Stomach smooth muscle (tissue), 2 donors: ENCODE data around the gene DCTN4.

Source experiments
- H3K27ac ChIP-seq: one replicate; pipeline ENCODE4 v1.7.0; 2013; ENCODE audit warnings: mild to moderate bottlenecking, low read length, inconsistent platforms
- H3K27me3 ChIP-seq, 2 donors: one replicate each; pipeline ENCODE4 v1.7.0; 2013; ENCODE audit warnings: low read length in 2 of 2; ENCODE audit not compliant: insufficient read depth in 2 of 2, control insufficient read depth in 1 of 2
- H3K36me3 ChIP-seq, 2 donors: one replicate each; pipeline ENCODE4 v1.7.0; 2013; ENCODE audit warnings: low read length in 2 of 2; ENCODE audit not compliant: control insufficient read depth in 2 of 2, insufficient read depth in 2 of 2
- H3K4me1 ChIP-seq: one replicate; pipeline ENCODE4 v1.7.0; 2013; ENCODE audit warnings: low read length; ENCODE audit not compliant: control insufficient read depth, insufficient read depth
- H3K4me3 ChIP-seq, 2 donors: one replicate each; pipeline ENCODE4 v1.7.0; 2013; ENCODE audit warnings: low read length in 2 of 2
- H3K9ac ChIP-seq, 2 donors: one replicate each; pipeline ENCODE4 v1.7.0; 2013; ENCODE audit warnings: low read length in 2 of 2, mild to moderate bottlenecking in 1 of 2
- H3K9me3 ChIP-seq, 2 donors: one replicate each; pipeline ENCODE4 v1.7.0; 2013; ENCODE audit warnings: low read length in 2 of 2; ENCODE audit not compliant: control insufficient read depth in 2 of 2
- donor health status: healthy.
- donor health status: Pancreatic carcinoma.

Gene DCTN4

DNA sequence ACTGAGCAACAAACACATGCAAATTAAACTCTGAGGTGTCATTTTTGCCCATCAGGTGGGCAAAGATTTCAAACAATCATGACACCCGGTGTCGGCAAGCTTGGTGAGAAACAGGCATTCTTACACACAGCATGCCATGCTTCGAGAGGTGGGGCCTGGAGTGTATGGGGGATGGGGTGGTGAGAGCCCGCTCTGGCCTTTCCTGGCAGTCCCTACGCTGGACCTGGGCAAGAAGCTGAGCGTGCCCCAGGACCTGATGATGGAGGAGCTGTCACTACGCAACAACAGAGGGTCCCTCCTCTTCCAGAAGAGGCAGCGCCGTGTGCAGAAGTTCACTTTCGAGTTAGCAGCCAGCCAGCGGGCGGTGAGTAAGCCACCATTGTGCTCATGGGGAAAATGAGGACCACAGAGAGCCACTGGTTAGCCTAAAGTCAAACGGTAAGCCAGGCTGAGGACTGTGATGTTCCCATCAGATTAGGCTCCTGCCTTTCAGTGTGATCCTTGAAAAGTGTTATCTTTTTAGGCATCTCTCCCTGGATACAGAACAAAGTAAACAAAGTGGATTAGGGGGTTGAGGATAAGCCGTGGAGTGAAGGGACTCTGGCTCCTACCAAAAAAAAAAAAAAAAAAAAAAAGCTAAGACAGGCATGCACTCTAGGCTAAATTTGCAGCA lies 88.4 kb downstream of the DCTN4 start:
- H3K4me3 ChIP-seq, result no peak overlapping the region
- H3K27me3 ChIP-seq, result peaks cover 5 to 6% of the 10 kb centered on the region in 2 donors
- H3K27ac ChIP-seq, result no peak overlapping the region
- no peak overlapping the region for H3K9ac ChIP-seq
- no peaks in the 10 kb centered on the region for H3K36me3 ChIP-seq
- peaks cover 28% of the 10 kb centered on the region for H3K4me1 ChIP-seq
- H3K9me3 ChIP-seq, result no peaks in the 10 kb centered on the region

DNA sequence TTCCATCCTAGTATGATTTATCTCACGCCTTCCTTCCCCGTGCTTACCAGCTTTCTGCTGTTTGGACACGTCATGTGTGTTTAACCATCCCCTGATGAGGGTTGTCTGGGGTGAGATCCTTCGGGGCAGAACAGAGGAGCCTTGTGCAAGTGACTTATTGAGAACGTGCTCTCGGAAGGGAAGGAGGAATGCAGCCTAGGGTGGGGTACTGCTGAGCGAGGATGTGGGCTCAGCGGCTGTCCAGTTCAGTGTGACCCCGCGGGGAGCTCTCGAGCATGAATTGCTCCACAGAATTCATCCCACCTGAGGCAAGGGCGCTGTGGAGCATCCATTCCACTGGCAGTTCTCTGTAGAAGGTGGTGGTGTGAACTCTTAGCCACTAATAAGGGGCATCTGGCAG lies 93.8 kb downstream of the DCTN4 start:
- Histone ChIP-seq H3K36me3 (no peaks in the 10 kb centered on the region), H3K4me3 (no peak overlapping the region), H3K4me1 (peaks cover 11% of the 10 kb centered on the region), H3K27me3 (peaks cover 0 to 2% of the 10 kb centered on the region in 2 donors), H3K9ac (no peak overlapping the region), H3K27ac (no peak overlapping the region), H3K9me3 (no peaks in the 10 kb centered on the region)

DNA sequence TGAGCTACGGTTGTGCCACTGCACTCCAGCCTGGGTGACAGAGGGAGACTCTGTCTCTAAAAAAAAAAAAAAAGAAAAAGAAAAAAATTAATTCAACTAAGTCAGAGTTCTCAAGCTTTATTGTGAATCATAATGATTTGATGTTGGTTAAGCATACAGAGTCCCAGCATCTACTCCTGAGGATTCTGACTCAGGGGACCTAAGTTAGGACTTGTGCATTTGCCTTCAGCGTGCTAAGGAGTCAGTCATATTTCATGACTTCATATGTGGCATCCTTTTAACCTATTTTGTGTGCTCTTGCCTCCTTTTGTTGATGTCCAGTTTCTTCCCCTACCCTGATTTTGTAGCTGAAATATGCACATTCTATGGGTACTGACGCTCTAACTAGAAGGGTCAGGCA lies 94.9 kb downstream of the DCTN4 start:
- no peak overlapping the region for H3K27ac ChIP-seq
- H3K27me3 ChIP-seq, result no peaks in the 10 kb centered on the region
- peaks cover 15% of the 10 kb centered on the region for H3K4me1 ChIP-seq
- no peak overlapping the region for H3K4me3 ChIP-seq
- H3K9me3 ChIP-seq, result no peaks in the 10 kb centered on the region
- no peak overlapping the region for H3K9ac ChIP-seq
- no peaks in the 10 kb centered on the region for H3K36me3 ChIP-seq

DNA sequence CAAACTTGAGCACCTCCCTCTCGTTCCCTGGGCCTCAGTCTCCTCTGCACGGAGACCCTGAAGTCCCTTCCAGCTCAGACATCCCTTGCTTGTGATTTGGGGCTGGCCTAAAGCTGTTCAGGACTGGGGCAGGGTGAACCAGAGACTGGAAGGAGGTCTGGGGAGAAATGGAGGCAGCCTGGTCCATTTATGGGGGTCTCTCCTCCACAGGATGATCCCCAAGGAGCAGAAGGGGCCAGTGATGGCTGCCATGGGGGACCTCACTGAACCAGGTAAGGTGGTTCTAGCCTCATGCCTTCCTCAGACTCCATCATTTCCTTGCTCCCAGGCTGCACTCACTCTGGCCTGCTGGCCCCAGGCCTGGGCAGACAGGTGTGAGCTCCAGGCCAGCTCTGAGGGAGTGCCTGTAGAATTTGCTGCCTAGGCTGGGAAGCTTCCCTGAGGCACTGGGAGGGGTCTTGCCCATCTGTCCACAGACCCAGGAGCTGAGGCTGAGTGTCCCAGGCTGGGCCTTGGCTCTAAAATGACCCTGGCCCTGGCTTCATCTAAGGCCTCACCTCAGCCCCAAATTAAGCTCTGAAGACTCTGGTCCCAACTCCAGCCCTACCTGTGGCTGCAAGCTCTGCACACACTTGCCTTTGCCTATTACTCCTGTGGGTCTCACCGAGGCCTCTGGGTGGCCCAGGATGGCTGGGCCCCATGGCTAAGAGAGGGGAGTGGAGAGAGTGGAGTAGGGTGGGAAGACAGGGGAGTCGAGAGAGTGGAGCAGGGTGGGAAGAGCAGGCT lies 95.9 kb downstream of the DCTN4 start:
- no peak overlapping the region for H3K27ac ChIP-seq
- no peaks in the 10 kb centered on the region for H3K9me3 ChIP-seq
- H3K9ac ChIP-seq, result no peak overlapping the region
- H3K4me1 ChIP-seq, result peaks cover 25% of the 10 kb centered on the region
- no peaks in the 10 kb centered on the region for H3K36me3 ChIP-seq
- no peak overlapping the region for H3K4me3 ChIP-seq
- no peaks in the 10 kb centered on the region for H3K27me3 ChIP-seq

DNA sequence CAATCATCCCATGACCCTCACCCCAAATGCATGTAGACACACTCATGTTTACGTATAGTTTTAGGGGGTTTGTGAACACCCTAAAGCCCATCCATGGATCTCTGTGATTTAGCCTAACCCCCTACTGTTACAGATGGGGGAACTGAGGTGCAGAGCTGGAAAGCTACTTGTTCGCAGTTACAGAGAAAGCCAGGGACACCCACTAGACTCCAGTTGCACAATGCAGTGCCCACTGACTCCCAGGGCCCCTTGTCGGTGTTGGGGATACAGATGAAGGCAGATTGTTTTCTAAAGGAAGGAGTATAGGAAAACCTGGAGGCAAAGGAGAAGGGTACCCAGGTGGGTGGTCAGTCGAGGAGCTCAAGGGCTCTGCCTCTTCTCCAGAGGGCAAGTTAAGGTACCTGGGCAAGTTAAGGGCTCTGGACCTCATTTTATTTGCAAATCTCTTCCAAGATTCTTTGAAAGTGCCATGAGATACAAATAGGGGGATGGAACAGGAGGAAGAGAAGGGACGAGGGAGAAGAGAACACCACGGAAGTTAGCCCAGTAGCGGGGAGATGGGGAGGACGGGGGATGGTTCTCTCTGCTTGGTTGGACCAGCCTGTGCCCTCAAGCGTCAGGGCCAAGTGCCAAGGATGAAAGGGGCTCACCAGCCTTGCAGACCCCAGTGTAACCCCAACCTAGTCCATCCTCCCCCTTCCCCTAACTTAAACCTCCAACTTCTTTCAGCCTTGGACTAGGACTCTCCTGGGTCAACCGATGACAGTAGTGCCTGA lies 96.8 kb downstream of the DCTN4 start:
- Histone ChIP-seq H3K4me1 (peaks cover 34% of the 10 kb centered on the region), H3K9me3 (no peaks in the 10 kb centered on the region), H3K27me3 (no peaks in the 10 kb centered on the region), H3K36me3 (no peaks in the 10 kb centered on the region), H3K27ac (no peak overlapping the region), H3K9ac (no peak overlapping the region), H3K4me3 (no peak overlapping the region)

DNA sequence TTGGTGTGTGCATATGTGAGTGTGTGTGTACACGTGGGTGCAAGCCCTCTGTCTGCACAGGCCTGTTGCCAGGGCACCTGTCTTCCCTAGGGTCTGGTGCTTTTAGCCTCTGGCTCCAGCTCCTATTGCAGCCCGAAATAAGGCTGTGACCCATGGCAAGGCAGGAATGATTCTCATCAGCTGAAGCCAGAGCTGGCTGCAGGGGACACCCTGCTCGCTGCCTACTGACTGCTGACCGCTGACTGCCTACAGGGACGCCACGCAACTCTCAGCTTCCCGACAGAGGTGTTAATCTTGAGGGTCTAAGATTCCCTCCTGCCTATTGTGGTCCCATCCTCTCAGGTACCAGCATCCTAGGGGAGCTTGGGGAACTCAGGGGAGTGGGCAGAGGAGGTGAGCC lies 97.7 kb downstream of the DCTN4 start, which contains the start of gene MYOZ3:
Gene MYOZ3 (plus strand): TSS at position 166 of the 400 bp plus-strand sequence. CDS start 1,691 bp downstream, outside the sequence.
- H3K36me3 ChIP-seq, result no peaks in the 10 kb centered on the region
- H3K9ac ChIP-seq, result peak within 1 kb of the TSS in 1 of 2 donors; percentile 51
- peak within 1 kb of the TSS in 1 of 2 donors; percentile 3 for H3K4me3 ChIP-seq
- H3K4me1 ChIP-seq, result peaks cover 40% of the 10 kb centered on the region
- H3K27ac ChIP-seq, result peak within 1 kb of the TSS; percentile 18
- no peaks in the 10 kb centered on the region for H3K9me3 ChIP-seq
- no peaks in the 10 kb centered on the region for H3K27me3 ChIP-seq

DNA sequence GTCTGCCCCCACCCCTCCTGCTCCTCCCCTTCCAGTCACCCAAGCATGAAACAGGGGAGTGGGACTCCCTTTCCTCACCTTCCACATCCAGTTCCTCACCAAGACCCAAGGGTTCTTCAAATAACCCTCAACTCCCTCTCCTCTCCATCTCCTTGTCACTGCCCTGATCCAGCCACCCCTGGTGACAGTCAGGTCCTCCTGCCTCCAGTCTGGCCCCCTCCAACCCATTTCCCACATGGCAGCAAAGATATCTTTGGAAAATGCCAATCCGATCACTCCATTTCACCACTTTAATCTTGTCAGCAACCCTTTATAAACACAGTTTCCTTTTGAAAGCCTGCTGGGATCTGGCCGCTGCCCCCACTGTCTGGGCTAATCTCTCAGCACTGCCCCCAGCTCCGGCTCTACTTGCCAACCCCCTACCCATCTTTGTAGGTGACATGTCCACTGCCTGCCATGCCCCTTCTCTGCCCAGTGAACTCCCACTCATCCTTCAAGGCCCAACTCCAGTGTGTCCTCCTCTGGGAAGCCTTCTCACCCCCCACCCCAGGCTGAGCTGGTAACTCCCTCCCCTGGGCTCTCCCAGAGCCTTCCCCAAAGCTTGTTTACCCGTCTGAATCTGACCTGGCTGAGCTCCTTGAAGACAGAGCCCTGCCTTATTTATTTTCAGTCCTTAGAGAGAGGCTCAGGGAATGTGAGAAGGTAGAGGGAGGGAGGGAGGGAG lies 98.5 kb downstream of the DCTN4 start:
- Histone ChIP-seq H3K27me3 (no peaks in the 10 kb centered on the region), H3K4me1 (peaks cover 43% of the 10 kb centered on the region), H3K36me3 (no peaks in the 10 kb centered on the region), H3K4me3 (no peak overlapping the region), H3K9ac (no peak overlapping the region), H3K9me3 (no peaks in the 10 kb centered on the region), H3K27ac (peak overlapping the region; percentile 18)

DNA sequence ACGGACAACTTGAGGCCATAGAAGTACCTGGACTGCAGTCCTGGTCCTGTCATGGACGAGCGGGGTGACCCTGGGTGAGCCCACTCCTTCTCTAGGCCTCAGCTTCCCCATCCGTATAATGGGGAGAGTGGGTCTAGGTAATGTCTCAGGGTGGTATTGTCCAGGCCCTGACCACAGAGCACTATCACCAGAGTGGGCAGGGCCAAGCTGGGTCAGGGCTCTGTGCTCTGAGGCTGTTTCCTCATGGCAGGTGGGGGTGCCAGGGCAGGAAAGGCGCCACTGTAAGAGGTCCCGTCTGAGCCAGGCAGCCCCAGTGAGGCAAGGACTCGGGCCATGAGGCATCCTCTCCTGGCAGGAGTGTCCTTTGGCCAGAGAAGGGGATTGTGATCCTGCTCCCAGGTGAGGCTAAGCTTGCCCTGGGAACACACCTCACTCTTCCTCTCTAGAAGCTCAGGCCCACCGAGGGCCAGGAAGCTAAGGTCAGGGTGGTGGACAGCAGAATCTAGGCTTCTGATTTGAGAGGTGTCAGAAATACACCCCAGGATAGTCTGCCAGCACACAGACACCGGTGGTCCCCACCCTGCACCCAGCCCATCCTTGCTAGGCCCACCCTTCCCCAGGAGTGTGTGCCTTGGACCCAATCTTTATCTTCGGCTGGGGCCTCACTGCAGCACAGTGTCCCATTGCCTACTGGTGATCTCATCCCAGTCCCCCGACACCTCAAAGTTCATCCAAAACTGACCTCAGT lies 99.3 kb downstream of the DCTN4 start:
- H3K4me3 ChIP-seq, result no peak overlapping the region

DNA sequence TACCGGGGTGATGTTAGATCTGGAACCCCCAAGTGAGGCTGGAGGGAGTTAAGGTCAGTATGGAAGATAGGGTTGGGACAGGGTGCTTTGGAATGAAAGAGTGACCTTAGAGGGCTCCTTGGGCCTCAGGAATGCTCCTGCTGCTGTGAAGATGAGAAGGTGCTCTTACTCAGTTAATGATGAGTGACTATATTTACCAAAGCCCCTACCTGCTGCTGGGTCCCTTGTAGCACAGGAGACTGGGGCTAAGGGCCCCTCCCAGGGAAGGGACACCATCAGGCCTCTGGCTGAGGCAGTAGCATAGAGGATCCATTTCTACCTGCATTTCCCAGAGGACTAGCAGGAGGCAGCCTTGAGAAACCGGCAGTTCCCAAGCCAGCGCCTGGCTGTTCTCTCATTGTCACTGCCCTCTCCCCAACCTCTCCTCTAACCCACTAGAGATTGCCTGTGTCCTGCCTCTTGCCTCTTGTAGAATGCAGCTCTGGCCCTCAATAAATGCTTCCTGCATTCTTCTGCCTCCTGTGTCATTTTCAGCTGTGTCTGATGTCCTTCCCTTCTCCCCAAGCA lies 100.0 kb downstream of the DCTN4 start:
- Histone ChIP-seq H3K4me3 (no peak overlapping the region), H3K4me1 (peaks cover 43% of the 10 kb centered on the region), H3K36me3 (no peaks in the 10 kb centered on the region), H3K9me3 (no peaks in the 10 kb centered on the region), H3K27me3 (no peaks in the 10 kb centered on the region), H3K27ac (no peak overlapping the region), H3K9ac (no peak overlapping the region)

More for the DNA sequence above, 99.3 kb downstream of the DCTN4 start:
- Histone ChIP-seq H3K27ac (peak overlapping the region; percentile 18), H3K4me1 (peaks cover 43% of the 10 kb centered on the region), H3K27me3 (no peaks in the 10 kb centered on the region), H3K9me3 (no peaks in the 10 kb centered on the region), H3K9ac (no peak overlapping the region), H3K36me3 (no peaks in the 10 kb centered on the region)
